Activated CD4-positive, alpha-beta memory T cell treated with anti-CD3 and anti-CD28 coated beads for 36 hours (primary cell): Measurements from ENCODE around the gene CIDEB. TPM values are rescaled to one million over a fixed set of nuclear protein-coding genes. Genes with fewer than 3 reads are reported as not detected.

Source experiments
- CTCF ChIA-PET: fragments of 350-600 bp; sonication (Branson Sonifier 250); formaldehyde crosslinking; loops from one replicate; lab custom pipeline; 2021; ENCODE audit warnings: antibody characterized with exemption, inconsistent platforms; lab: Charles Lee
- POLR2A ChIA-PET: fragments of 350-600 bp; sonication (Branson Sonifier 250); formaldehyde crosslinking; loops from one replicate; lab custom pipeline; 2021; ENCODE audit warnings: antibody characterized with exemption; lab: Charles Lee
- DNase-seq: peaks from one replicate; pipeline ENCODE4 v3.0.0-alpha.2; 2020
- H3K27ac Mint-ChIP-seq: one replicate; pipeline ENCODE4 v1.8.0; 2021; ENCODE audit warnings: mixed read lengths
- H3K27me3 Mint-ChIP-seq: one replicate; pipeline ENCODE4 v1.8.0; 2021; ENCODE audit warnings: mixed read lengths
- H3K36me3 Mint-ChIP-seq: one replicate; pipeline ENCODE4 v1.8.0; 2021; ENCODE audit warnings: mixed read lengths
- H3K4me1 Mint-ChIP-seq: one replicate; pipeline ENCODE4 v1.8.0; 2021; ENCODE audit warnings: low read depth, mixed read lengths
- H3K4me3 Mint-ChIP-seq: one replicate; pipeline ENCODE4 v1.8.0; 2021; ENCODE audit warnings: mild to moderate bottlenecking, mixed read lengths
- H3K9me3 Mint-ChIP-seq: one replicate; pipeline ENCODE4 v1.8.0; 2021; ENCODE audit warnings: mixed read lengths
- intact Hi-C: fragments of 100-400 bp; cut with micrococcal nuclease; formaldehyde crosslinking; loops from one replicate; pipeline ENCODE4 v1.15.1; 2023
- total RNA-seq, 2 experiments: library from RNA; stranded (reverse); gene quantifications; one replicate each; pipeline ENCODE4 v1.2.3, GENCODE V29; 2021

Gene CIDEB
- total RNA-seq, 2 experiments from 2014 or later: 22.6 to 25.8 TPM

DNA sequence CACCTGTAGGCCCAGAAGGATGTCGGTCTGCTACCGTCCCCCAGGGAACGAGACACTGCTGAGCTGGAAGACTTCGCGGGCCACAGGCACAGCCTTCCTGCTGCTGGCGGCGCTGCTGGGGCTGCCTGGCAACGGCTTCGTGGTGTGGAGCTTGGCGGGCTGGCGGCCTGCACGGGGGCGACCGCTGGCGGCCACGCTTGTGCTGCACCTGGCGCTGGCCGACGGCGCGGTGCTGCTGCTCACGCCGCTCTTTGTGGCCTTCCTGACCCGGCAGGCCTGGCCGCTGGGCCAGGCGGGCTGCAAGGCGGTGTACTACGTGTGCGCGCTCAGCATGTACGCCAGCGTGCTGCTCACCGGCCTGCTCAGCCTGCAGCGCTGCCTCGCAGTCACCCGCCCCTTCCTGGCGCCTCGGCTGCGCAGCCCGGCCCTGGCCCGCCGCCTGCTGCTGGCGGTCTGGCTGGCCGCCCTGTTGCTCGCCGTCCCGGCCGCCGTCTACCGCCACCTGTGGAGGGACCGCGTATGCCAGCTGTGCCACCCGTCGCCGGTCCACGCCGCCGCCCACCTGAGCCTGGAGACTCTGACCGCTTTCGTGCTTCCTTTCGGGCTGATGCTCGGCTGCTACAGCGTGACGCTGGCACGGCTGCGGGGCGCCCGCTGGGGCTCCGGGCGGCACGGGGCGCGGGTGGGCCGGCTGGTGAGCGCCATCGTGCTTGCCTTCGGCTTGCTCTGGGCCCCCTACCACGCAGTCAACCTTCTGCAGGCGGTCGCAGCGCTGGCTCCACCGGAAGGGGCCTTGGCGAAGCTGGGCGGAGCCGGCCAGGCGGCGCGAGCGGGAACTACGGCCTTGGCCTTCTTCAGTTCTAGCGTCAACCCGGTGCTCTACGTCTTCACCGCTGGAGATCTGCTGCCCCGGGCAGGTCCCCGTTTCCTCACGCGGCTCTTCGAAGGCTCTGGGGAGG is 3.1 kb upstream of the CIDEB start, which contains the start of gene LTB4R:
Gene LTB4R, plus strand, starts transcription at position 857 of the 959 bp plus-strand sequence. CDS start 4,150 bp downstream, outside the sequence.
- Mint-ChIP-seq H3K27ac (peak within 1 kb of the TSS; percentile 84), H3K4me3 (peak within 1 kb of the TSS; percentile 79), H3K4me1 (peaks cover 69% of the 10 kb centered on the region), H3K27me3 (no peaks in the 10 kb centered on the region), H3K9me3 (no peaks in the 10 kb centered on the region), H3K36me3 (peaks cover 26% of the 10 kb centered on the region)
- intact Hi-C loops: loop anchor here (1.0 to 5.0 kb wide), 5 partner anchors 22 to 259 kb away; partner anchors contain the start of genes CARMIL3, RABGGTA and TINF2
- DNase-seq: peak; percentile 81
- ChIA-PET CTCF (interaction anchor here (0.8 to 9.9 kb wide), 21 partner anchors 8 to 150 kb away, joined by 3 to 235 read pairs (median 6); partner anchors contain the start of genes ADCY4, CBLN3, CHMP4A and DHRS1), POLR2A (interaction anchor here (0.6 to 4.6 kb wide), 12 partner anchors 11 to 230 kb away, joined by 3 to 17 read pairs (median 4); partner anchors contain the start of genes CBLN3, DHRS1, KHNYN and NOP9)

DNA sequence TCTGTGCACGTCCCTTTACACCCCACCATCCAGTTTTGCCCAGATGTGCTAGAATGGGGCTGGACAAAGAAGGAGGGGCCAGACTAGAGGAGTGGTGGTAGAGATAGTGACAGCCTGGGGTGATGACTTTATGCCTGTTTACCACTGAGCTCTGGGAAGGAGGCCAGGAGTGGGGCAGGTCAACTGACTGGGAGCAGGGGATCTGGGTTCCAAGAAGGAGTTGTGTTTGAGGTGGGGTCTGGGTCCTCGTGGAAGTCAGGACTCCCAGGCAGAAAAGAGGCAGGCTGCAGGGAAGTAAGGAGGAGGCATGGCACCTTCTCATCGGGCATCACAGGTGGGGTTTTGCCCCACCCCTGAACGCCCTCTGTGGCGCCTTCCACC is 2.5 kb upstream of the CIDEB start:
- POLR2A ChIA-PET: interaction anchor here (0.6 to 4.6 kb wide), 9 partner anchors 10 to 230 kb away, joined by 3 to 17 read pairs (median 3); partner anchors contain the start of genes DHRS1, MDP1, NOP9 and PSME2
- intact Hi-C loops: loop anchor here (1.0 to 5.0 kb wide), 4 partner anchors 23 to 258 kb away; partner anchors contain the start of genes CARMIL3 and TINF2
- Mint-ChIP-seq H3K9me3 (no peaks in the 10 kb centered on the region), H3K27ac (peak overlapping the region; percentile 72), H3K4me1 (peaks cover 64% of the 10 kb centered on the region), H3K27me3 (no peaks in the 10 kb centered on the region), H3K4me3 (peak overlapping the region; percentile 79), H3K36me3 (peaks cover 32% of the 10 kb centered on the region)
- no peak for DNase-seq
- CTCF ChIA-PET: interaction anchor here (0.8 to 9.9 kb wide), 19 partner anchors 11 to 252 kb away, joined by 3 to 235 read pairs (median 6); partner anchors contain the start of genes ADCY4, CBLN3, CHMP4A and DHRS1

DNA sequence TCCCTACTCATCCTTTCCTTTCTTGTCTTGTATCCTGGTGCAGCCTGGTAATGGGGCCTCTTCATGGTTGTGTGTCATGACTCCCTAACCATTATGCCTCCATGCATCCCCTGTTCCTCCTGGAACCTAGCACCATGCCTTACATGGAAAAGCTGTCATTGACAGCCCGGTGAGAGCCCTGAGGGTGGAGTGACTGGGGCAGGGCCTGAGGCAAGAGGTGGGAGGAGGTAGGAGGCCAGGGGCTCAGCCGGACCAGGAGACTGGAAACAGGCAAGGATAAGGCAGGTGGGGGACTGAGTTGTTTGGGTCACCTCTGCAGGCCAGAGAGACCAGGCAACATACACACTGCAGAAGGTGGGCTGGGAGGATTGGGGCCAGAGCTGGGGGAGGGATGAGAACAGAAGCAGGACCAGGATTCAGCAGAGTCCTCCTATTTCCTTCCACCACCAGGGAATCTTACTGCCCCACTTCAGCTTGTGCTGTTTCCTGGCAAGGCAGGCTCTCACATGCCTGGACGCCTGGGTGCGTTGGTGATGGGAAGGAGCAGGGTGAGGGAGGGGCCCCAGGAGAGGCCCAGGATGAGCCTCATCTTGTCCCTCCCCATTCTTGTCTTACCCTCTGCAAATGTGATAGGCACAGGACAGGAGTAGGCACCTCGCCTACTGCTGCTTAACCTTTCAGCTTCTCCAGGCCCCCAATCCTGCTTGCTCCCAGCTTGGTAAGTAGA is 1.9 kb upstream of the CIDEB start, which contains the start of gene LTB4R2:
Gene LTB4R2, plus strand, starts transcription at position 603 of the 727 bp plus-strand sequence. CDS start 525 bp downstream, outside the sequence.
- H3K36me3 Mint-ChIP-seq: peaks cover 37% of the 10 kb centered on the region
- peaks cover 61% of the 10 kb centered on the region for H3K4me1 Mint-ChIP-seq
- peak within 1 kb of the TSS; percentile 84 for H3K27ac Mint-ChIP-seq
- intact Hi-C loops: loop anchor here (1.0 to 5.0 kb wide), 4 partner anchors 23 to 257 kb away; partner anchors contain the start of genes CARMIL3 and TINF2
- no peak for DNase-seq
- ChIA-PET CTCF (interaction anchor here (0.8 to 9.9 kb wide), 19 partner anchors 11 to 251 kb away, joined by 3 to 235 read pairs (median 6); partner anchors contain the start of genes ADCY4, CBLN3, CHMP4A and DHRS1), POLR2A (interaction anchor here (0.6 to 4.6 kb wide), 8 partner anchors 9 to 229 kb away, joined by 3 to 17 read pairs (median 3); partner anchors contain the start of genes DHRS1, MDP1, NOP9 and PSME2)
- no peaks in the 10 kb centered on the region for H3K9me3 Mint-ChIP-seq
- no peaks in the 10 kb centered on the region for H3K27me3 Mint-ChIP-seq
- peak within 1 kb of the TSS; percentile 79 for H3K4me3 Mint-ChIP-seq

DNA sequence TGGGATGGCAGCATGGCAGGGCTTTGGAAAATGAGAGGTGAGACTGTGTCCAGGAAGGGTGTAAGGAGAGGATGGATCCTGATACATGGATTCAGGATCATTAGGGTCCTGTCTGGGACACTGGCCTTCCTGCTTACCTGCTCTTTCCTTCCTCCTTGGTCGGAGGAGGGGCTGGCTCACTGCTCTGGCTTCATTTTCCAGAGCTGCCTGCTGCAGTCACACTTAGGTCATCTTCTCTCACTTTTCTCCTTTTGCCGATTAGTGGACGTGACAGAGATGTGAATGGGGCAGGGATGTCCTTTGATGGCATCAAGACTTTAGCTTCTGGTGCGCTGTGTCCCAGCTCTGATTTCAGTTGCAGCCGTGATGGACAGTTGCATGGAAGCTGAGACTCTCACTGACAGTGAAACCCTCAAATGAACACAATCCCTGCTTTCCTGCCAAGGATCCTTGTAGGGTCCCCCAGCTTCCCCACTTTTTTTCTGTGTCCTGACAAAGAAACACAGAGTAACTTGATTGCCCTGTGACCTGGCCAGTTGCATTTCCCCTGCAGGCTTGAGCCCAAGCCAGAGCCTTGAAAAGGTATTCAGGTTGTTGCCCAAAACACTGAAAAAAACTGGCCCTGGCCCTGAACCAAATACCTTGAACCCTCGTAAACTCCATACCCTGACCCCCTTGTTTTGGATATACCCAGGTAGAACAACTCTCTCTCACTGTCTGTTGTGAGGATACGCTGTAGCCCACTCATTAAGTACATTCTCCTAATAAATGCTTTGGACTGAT is 756 bp upstream of the CIDEB start:
- Mint-ChIP-seq H3K27me3 (no peaks in the 10 kb centered on the region), H3K9me3 (no peaks in the 10 kb centered on the region), H3K4me1 (peaks cover 49% of the 10 kb centered on the region), H3K36me3 (peaks cover 40% of the 10 kb centered on the region), H3K4me3 (no peak overlapping the region), H3K27ac (peak overlapping the region; percentile 8)
- CTCF ChIA-PET: interaction anchor here (0.7 to 9.9 kb wide), 44 partner anchors 9 to 250 kb away, joined by 3 to 235 read pairs (median 6); partner anchors contain the start of genes ADCY4, CBLN3, CHMP4A and DCAF11
- POLR2A ChIA-PET: interaction anchor here (0.7 to 4.6 kb wide), 10 partner anchors 9 to 194 kb away, joined by 3 to 17 read pairs (median 4); partner anchors contain the start of genes DCAF11, DHRS1, IPO4 and MDP1
- no peak for DNase-seq
- intact Hi-C loops: loop anchor here (1.0 kb wide), 1 partner anchor 9 kb away; the partner anchor contains the start of genes DHRS1 and NOP9

DNA sequence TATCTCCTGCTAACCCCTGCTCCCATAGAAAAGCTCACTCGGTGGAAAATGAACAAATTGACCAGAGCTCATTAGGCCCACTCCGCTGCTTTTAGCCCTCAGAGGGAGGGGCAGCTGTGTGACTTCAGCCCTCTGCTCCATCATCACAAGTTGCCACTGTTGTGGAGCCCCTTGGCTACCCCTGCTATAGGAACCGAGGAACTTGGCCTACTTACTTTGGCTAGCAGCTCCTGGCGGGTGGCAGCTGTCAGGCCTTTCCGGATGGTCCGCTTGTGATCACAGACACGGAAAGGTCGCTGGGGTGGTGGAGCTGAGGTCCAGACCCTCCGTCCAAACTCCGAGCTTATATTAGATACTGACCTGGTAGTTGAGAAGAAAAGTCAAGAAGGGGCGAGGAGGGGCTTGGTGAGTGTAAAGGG is 612 bp downstream of the CIDEB start:
- DNase-seq: no peak
- intact Hi-C loops: no loop called here
- Mint-ChIP-seq H3K9me3 (no peaks in the 10 kb centered on the region), H3K27me3 (no peaks in the 10 kb centered on the region), H3K4me1 (peaks cover 37% of the 10 kb centered on the region), H3K36me3 (peaks cover 44% of the 10 kb centered on the region), H3K27ac (no peak overlapping the region), H3K4me3 (no peak overlapping the region)
- POLR2A ChIA-PET: interaction anchor here (1.3 to 4.6 kb wide), 4 partner anchors 7 to 193 kb away, joined by 3 to 17 read pairs (median 6); partner anchors contain the start of genes DCAF11, DHRS1, NOP9 and NRL
- CTCF ChIA-PET: interaction anchor here (0.7 to 9.9 kb wide), 24 partner anchors 8 to 1229 kb away, joined by 3 to 235 read pairs (median 10); partner anchors contain the start of genes ADCY4, CBLN3, CHMP4A and DHRS1

DNA sequence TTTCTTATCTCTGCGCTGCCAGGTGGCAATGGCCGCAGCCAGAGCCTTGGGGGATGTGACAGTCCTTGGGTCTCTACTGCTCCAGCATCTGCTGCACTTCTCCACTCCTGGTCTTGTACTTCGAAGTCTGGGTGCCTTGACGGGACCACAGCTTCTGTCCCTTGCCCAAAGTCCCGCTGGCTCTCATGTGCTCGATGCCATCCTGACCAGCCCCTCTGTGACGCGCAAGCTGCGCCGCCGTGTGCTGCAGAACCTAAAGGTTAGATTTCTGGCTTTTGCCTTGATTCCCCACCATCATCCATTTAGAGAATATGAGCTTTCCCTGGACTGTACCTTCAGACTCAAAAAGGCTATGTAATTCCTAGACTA is 3.8 kb downstream of the CIDEB start:
- no peaks in the 10 kb centered on the region for H3K9me3 Mint-ChIP-seq
- H3K27ac Mint-ChIP-seq: no peak overlapping the region
- no peak overlapping the region for H3K4me3 Mint-ChIP-seq
- H3K36me3 Mint-ChIP-seq: peaks cover 51% of the 10 kb centered on the region
- DNase-seq: no peak
- POLR2A ChIA-PET: no interaction called here
- H3K27me3 Mint-ChIP-seq: no peaks in the 10 kb centered on the region
- CTCF ChIA-PET: interaction anchor here (0.9 kb wide), 1 partner anchor 62 kb away, joined by 4 read pairs; the partner anchor contains the start of gene TINF2
- intact Hi-C loops: no loop called here
- H3K4me1 Mint-ChIP-seq: peaks cover 39% of the 10 kb centered on the region

DNA sequence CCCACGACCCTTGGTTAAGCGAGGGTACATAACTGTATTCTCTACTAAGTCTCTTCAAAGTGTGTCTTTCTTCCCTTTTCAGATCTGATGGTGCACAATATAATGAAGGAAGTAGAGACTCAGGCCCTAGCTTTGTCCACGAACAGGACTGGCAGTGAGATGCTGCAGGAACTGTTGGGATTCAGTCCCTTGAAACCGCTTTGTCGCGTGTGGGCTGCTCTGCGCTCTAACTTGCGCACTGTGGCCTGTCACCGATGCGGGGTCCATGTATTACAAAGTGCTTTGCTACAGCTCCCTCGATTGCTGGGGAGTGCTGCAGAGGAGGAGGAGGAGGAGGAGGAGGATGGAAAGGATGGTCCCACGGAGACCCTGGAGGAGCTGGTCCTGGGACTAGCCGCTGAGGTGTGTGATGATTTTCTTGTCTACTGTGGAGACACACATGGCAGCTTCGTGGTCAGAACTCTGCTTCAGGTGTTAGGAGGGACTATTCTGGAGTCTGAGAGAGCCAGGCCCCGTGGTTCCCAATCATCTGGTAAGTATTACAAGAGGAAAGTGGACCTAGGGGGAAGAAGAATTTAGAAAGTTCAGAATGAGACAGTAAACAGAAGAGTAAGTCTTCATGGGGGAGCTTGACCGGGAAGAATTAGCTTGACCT is 7.3 kb downstream of the CIDEB start:
- peaks cover 37% of the 10 kb centered on the region for H3K36me3 Mint-ChIP-seq
- no peak for DNase-seq
- peaks cover 50% of the 10 kb centered on the region for H3K4me1 Mint-ChIP-seq
- POLR2A ChIA-PET: interaction anchor here (0.5 to 5.5 kb wide), 14 partner anchors 8 to 1261 kb away, joined by 3 to 53 read pairs (median 5); partner anchors contain the start of genes CHMP4A, CIDEB, LTB4R2 and RABGGTA
- intact Hi-C loops: no loop called here
- peak overlapping the region; percentile 84 for H3K27ac Mint-ChIP-seq
- H3K4me3 Mint-ChIP-seq: peak overlapping the region; percentile 90
- CTCF ChIA-PET: interaction anchor here (0.9 to 7.3 kb wide), 13 partner anchors 9 to 133 kb away, joined by 3 to 224 read pairs (median 12); partner anchors contain the start of genes CIDEB, LTB4R, LTB4R2 and MDP1
- no peaks in the 10 kb centered on the region for H3K27me3 Mint-ChIP-seq
- H3K9me3 Mint-ChIP-seq: no peaks in the 10 kb centered on the region

DNA sequence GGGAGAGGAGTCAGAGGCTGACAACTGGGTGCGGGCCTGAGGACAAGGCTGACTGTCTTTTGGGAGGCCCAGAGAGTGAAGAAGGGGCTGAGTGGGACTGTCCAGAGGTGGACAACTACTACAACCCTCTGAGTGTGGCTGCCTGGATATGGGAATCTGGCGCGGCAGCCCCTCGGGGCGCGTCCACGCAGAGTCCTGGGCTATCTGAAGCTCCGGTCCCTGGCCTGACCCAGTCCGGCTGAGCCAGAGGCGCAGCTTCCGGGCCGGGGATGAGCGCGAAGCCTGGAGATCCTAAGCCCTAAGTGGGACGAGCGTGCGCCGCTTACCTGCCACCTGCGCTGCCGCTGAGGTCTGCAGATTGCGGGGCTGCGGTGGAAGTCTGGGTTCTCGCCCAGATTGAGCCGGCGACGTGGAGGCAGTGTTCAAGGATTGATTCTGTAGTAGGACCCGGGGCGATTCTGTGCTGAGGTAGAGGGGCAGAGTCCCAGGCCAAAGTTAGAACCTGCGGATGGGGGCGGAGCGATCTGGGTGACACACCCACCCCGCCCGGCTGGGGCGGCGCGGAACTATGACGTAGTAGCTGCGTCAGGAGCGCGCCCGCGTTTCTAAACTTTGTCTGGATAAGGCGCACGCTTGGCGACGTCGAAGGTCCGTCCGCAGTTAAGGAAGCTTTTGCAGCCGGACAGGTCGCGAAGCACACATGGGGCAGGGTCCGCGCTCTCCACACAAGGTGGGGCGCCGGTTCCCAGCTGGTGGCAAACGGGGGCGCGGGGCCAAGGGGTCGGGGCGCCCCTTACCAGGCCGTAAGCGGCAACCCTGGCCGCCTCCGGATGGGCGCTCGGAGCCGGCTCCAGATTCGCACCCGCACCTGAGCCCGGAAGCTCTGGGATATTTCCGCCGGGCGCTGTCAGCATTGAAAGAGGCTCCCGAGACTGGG is 8.3 kb downstream of the CIDEB start, which contains the start of the genes DHRS1 and NOP9:
Gene DHRS1, minus strand, starts transcription at position 526 of the 937 bp plus-strand sequence. CDS start 674 bp downstream, outside the sequence.
Gene NOP9, plus strand, starts transcription at position 596 of the 937 bp plus-strand sequence. Its CDS starts 105 bp downstream, at position 701.
- peak within 1 kb of the TSS; percentile 90 for H3K4me3 Mint-ChIP-seq
- H3K4me1 Mint-ChIP-seq: peaks cover 50% of the 10 kb centered on the region
- DNase-seq: peak; percentile 96
- POLR2A ChIA-PET: interaction anchor here (0.5 to 5.5 kb wide), 16 partner anchors 9 to 1260 kb away, joined by 3 to 53 read pairs (median 5); partner anchors contain the start of genes CHMP4A, CIDEB, LTB4R2 and MDP1
- H3K27me3 Mint-ChIP-seq: no peaks in the 10 kb centered on the region
- H3K27ac Mint-ChIP-seq: peak within 1 kb of the TSS; percentile 84
- H3K9me3 Mint-ChIP-seq: no peaks in the 10 kb centered on the region
- CTCF ChIA-PET: interaction anchor here (0.9 to 7.3 kb wide), 16 partner anchors 9 to 204 kb away, joined by 3 to 224 read pairs (median 12); partner anchors contain the start of genes CHMP4A, CIDEB, LTB4R and LTB4R2
- H3K36me3 Mint-ChIP-seq: peaks cover 31% of the 10 kb centered on the region
- intact Hi-C loops: loop anchor here (1.0 to 5.0 kb wide), 7 partner anchors 9 to 207 kb away; partner anchors contain the start of genes CHMP4A, IRF9, PCK2 and PSME2
